ACC112 (cell line): ENCODE results near the gene EEF2.
"Not testable (repeated sequence)": the region's sequence is repeated elsewhere in the genome, so short reads cannot be mapped to it uniquely, and the experiment has no call there.

Source experiments
- H2AFZ ChIP-seq: fragments of 200-600 bp; sonication (generic); one replicate; pipeline ENCODE4 v1.6.0; 2017; ENCODE audit warnings: antibody characterized with exemption, low read length; ENCODE audit not compliant: unreplicated experiment
- H3K27ac ChIP-seq: fragments of 200-600 bp; sonication (generic); 2 replicates; pipeline ENCODE4 v1.5.1; 2014; ENCODE audit warnings: low read depth, mild to moderate bottlenecking, antibody characterized with exemption, low read length, moderate library complexity
- H3K27me3 ChIP-seq: fragments of 200-600 bp; sonication (generic); 2 replicates; pipeline ENCODE4 v1.6.1; 2014; ENCODE audit warnings: mild to moderate bottlenecking, antibody characterized with exemption, low read length, moderate library complexity, mixed read lengths; ENCODE audit not compliant: insufficient read depth
- H3K36me3 ChIP-seq: fragments of 200-600 bp; sonication (generic); 2 replicates; pipeline ENCODE4 v1.6.1; 2016; ENCODE audit warnings: mild to moderate bottlenecking, antibody characterized with exemption, low read length, moderate library complexity, mixed read lengths; ENCODE audit not compliant: insufficient read depth
- H3K4me1 ChIP-seq: fragments of 200-600 bp; sonication (generic); one replicate; pipeline ENCODE4 v1.6.1; 2016; ENCODE audit warnings: low read length, mixed read lengths; ENCODE audit not compliant: insufficient read depth, unreplicated experiment, control insufficient read depth
- H3K4me3 ChIP-seq: fragments of 200-600 bp; sonication (generic); 2 replicates; pipeline ENCODE4 v1.5.1; 2014; ENCODE audit warnings: mild to moderate bottlenecking, low read depth, low read length
- H3K79me2 ChIP-seq: fragments of 200-600 bp; sonication (generic); one replicate; pipeline ENCODE4 v1.6.0; 2016; ENCODE audit warnings: low read length; ENCODE audit not compliant: control insufficient read depth, unreplicated experiment, insufficient read depth

The EEF2 gene

DNA sequence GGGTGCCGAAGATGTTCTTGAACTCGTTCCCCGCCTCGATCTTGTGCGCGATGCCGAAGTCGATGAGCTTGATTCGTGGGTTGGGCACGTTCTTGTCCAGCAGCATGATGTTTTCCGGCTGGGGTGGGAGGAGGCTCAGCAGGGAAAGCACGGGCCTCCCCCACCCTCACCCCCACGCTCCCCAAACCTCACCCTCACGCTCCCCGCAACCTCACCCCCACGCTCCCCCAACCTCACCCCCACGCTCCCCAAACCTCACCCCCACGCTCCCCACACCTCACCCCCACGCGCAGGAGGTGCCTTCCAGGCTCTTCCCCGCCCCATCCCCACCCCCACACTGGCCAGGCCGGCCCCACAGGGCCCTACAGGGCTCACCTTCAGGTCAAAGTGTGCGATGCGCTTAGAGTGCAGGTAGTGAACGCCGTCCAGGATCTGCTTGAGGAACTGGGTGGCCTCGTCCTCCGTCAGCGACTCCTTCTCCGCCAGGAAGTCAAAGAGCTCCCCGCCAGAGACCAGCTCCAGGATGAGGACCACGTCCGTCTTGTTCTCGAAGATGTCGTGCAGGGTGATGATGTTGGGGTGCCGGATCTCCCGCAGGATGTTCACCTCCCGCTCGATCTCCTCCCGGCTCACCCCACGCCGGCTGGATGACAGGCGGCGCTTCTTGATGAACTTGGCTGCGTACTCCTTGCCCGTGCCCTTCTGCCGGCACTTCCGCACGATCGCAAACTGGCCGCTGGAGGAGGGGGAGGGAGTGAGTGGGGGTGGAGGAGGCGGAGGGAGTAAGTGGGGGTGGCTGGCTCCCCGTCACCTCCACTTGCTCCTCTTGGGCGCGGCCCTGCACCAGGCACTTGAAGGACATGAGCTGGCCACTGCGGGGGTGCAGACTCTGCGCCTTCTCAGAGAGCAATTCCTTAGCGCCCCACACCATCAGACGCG is 20.7 kb downstream of the EEF2 start:
- no peak overlapping the region for H3K4me3 ChIP-seq
- no peaks in the 10 kb centered on the region; the same call in 1 of the 2 replicates for H3K36me3 ChIP-seq
- peaks cover 10% of the 10 kb centered on the region for H3K4me1 ChIP-seq
- no peaks in the 10 kb centered on the region for H3K27me3 ChIP-seq
- H2AFZ ChIP-seq = no peak overlapping the region
- H3K27ac ChIP-seq = no peak overlapping the region
- peaks cover 33% of the 10 kb centered on the region for H3K79me2 ChIP-seq

DNA sequence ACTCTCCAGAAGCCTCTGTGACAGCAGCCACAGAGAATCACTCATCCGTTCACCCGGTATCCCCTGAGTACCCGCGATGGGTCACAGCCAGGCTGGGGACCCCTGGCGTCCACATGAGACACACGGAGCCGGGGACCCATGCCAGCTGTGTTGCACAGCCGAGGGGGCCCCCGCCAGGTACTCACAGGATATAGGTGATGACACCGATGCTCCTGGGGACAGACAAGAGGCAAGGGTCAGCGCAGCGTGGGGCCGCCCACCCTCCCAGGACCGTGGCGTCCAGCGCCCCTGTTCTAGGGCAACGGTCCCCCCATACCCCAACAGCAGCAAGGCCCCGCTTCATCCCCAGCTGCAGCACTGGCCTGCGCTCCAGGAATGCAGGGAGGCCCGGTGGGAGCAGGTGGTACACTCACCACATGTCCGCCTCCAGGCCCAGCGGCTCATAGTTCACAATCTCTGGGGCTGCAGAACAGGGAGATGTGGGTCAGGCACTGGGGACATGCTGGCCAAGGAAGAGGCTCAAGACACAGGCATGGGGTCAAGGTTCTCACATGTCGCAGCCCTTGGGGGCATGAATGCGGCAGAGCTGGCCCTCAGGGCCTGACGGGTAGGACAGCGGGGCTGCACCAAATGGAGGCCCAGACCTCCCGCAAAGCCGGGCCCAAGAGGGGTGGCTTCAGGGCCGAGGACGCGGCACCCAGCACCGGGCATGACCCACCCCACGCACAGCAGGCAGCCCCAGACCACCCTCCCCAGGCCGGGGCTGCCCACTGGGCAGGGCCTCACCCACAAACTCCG is 21.6 kb downstream of the EEF2 start:
- peaks cover 29% of the 10 kb centered on the region for H3K79me2 ChIP-seq
- H3K36me3 ChIP-seq = no peaks in the 10 kb centered on the region; the same call in 1 of the 2 replicates
- no peak overlapping the region for H3K27ac ChIP-seq
- no peak overlapping the region for H2AFZ ChIP-seq
- no peak overlapping the region for H3K4me3 ChIP-seq
- no peaks in the 10 kb centered on the region for H3K27me3 ChIP-seq
- peaks cover 9% of the 10 kb centered on the region for H3K4me1 ChIP-seq

DNA sequence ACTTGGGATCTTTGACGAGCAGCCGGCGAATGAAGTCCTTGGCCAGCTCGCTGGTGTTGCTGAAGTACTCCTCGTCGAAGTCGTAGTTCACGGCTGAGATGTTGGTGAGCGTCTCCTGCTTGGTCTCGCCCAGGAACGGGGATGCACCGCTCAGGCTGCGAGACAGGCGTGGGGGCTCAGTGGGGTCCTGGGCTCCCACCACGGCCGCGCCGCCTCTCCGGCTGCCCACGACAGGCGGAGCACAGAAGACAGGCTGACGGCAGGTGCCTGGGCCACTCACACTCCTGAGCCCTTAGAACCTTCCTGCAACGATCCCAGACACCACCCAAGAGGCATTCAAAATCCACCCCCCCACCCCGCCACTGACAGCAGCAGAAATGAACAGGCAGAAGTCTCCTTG is 24.3 kb downstream of the EEF2 start:
- Histone ChIP-seq H3K79me2 (peaks cover 8% of the 10 kb centered on the region), H3K4me3 (no peak overlapping the region), H3K27me3 (no peaks in the 10 kb centered on the region), H3K27ac (no peak overlapping the region), H3K4me1 (peaks cover 2% of the 10 kb centered on the region), H3K36me3 (no peaks in the 10 kb centered on the region; the same call in 1 of the 2 replicates), H2AFZ (no peak overlapping the region)

DNA sequence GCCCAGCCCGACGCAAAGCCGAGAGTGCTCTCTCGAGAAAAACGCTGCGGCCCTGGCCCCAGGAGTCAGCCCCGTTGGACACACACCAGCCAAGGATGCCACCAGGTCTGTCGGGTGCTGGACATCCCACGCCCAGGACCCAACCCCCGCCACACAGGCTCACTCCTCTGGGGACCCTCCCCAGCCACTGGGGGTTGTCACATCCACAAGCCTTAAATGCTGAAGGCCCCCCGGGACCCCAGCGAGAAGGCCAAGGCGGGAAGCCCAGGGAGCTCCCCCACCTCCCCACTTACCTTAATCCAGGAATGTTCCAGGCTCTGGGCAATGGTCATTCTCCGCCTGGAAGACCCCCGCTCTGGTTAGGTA is 25.5 kb downstream of the EEF2 start:
- H3K36me3 ChIP-seq = no peaks in the 10 kb centered on the region; the same call in 1 of the 2 replicates
- H3K4me3 ChIP-seq = no peak overlapping the region
- H3K27me3 ChIP-seq = no peaks in the 10 kb centered on the region
- no peak overlapping the region for H2AFZ ChIP-seq
- H3K4me1 ChIP-seq = peaks cover 2% of the 10 kb centered on the region
- no peak overlapping the region for H3K27ac ChIP-seq
- H3K79me2 ChIP-seq = peaks cover 3% of the 10 kb centered on the region

DNA sequence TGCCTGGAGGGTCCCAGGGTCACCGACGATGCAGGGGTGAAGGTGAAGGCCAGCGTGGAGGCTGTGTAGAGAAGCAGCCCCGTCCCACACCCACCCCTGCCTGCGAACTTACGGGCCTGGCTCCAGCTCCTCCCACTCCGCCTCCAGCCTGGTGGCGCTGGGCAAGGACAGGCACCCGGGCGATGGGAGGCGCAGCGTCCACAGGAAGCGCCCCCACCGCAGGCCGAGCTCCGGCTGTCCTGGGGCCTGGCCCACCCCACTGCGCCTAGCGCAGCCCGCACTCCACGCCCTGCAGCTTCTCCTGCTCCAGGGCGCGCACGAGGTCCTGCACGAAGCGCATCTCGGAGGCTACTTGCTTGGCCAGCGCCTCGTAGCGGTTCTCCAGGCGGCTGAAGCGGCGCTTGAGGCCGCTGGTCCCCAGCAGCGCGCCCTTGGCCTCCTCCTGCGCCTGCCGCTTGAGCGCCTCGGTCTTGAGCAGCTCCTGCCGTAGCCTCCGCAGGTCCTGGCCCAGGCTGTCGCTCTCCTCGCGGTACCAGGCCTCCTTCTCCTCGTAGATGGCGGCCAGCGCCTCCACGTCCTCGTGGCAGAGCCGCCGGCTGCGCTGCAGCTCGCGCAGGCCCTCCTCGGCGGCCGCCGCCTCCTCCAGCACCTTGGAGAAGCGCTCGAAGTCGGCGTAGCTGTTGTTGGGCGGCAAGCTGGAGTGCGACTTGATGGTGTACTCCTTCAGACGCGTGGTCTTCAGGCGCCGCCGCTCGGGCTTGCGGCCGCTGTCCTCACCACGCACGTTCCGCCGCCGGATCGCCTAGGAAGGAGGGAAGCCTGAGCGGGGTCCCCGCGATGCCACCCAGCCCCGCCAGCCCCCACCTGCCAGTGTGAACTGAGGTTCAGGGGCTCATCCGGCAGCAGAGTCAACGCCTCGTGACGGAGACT is 26.2 kb downstream of the EEF2 start:
- H3K4me3 ChIP-seq = no peak overlapping the region
- no peaks in the 10 kb centered on the region for H3K27me3 ChIP-seq
- H3K27ac ChIP-seq = no peak overlapping the region
- peaks cover 3% of the 10 kb centered on the region for H3K79me2 ChIP-seq
- H3K36me3 ChIP-seq = no peaks in the 10 kb centered on the region; the same call in 1 of the 2 replicates
- peaks cover 2% of the 10 kb centered on the region for H3K4me1 ChIP-seq
- no peak overlapping the region for H2AFZ ChIP-seq

DNA sequence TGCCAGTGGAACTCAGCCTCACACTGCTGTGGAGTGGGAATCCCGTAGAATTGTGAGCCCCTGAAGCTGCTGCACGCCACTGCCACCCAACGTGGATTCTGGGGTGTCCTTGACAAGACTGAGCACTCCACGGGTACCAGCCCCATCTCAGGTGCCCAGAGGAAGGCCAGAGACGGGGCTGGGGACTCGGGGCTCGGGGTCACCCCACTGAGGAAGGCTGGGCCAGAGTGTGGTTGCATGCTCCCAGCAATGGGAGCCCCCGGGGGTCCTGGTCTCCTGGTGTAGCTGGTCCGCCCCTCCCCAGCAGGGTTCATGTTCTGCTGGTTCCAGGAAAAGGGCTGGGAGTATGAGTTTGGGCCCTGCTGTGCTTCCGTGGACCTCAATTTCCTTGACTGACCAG is 29.6 kb downstream of the EEF2 start:
- Histone ChIP-seq H3K36me3 (no peaks in the 10 kb centered on the region), H2AFZ (no peak overlapping the region), H3K79me2 (no peaks in the 10 kb centered on the region), H3K27me3 (no peaks in the 10 kb centered on the region), H3K4me3 (no peak overlapping the region), H3K27ac (no peak overlapping the region), H3K4me1 (peaks cover 2% of the 10 kb centered on the region)

DNA sequence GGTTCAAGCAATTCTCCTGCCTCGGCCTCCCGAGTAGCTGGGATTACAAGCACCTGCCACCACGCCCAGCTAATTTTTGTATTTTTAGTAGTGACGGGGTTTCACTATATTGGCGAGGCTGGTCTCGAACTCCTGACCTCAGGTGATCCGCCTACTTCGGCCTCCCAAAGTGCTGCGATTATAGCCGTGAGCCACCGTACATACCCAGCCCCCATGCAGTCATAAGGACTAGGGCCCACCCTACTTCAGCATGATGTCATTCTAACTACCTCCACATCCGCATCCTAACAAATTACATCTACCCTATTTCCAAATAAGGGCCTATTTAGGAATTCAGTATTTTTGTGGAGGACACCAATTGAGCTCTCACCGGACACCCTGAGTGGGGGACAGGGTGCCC is 30.0 kb downstream of the EEF2 start:
- not testable (repeated sequence) for H3K27me3 ChIP-seq, H3K4me1 ChIP-seq, H3K36me3 ChIP-seq, H3K27ac ChIP-seq, H2AFZ ChIP-seq, H3K79me2 ChIP-seq, H3K4me3 ChIP-seq

DNA sequence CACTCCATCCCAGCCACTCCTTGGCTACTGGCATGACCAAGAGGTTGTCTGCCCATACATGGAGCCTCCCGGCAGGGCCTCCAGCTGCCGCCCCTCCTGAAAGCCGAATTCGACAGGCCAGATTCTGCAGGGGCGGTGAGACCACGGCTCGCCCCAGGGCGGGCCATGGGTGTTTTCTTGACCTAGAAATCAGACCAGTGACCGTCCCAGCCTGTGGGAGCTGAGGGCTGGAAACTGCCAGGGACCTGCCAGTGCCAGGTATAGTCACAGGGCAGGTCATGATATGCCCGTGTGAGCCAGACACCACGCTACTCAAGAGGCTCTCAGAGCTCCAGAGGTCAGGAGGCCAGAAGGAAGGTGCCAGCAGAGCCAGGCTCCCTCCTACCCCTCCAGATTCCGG is 31.2 kb downstream of the EEF2 start:
- Histone ChIP-seq H3K36me3 (no peaks in the 10 kb centered on the region), H3K27me3 (no peaks in the 10 kb centered on the region), H3K27ac (no peak overlapping the region)

DNA sequence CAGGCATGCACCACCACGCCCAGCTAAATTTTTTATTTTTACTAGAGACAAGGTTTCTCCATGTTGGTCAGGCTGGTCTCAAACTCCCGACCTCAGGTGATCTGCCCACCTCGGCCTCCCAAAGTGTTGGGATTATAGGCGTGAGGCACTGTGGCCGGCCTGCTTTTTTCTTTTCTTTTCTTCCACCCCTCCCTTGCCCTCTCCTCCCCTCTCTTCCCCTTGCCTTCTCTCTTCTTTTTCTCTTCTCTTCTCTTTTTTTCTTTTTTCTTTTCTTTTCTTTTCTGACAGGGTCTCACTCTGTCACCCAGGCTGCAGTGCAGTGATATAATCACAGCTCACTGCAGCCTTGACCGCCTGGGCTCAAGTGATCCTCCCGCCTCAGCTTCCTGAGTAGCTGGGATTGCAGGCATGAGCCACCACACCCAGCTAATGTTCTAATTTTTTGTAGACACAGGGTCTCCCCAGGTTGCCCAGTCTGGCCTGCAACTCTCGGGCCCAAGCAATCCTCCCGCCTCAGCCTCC is 32.4 kb downstream of the EEF2 start:
- H3K36me3 ChIP-seq, H3K27ac ChIP-seq, H2AFZ ChIP-seq, H3K4me3 ChIP-seq, H3K4me1 ChIP-seq, H3K27me3 ChIP-seq, H3K79me2 ChIP-seq: not testable (repeated sequence)

More for the DNA sequence above, 31.2 kb downstream of the EEF2 start:
- Histone ChIP-seq H3K4me1 (peaks cover 2% of the 10 kb centered on the region), H2AFZ (no peak overlapping the region), H3K4me3 (no peak overlapping the region), H3K79me2 (no peaks in the 10 kb centered on the region)
